ENCODE measurements around the gene ZNF264.
A peak's percentile ranks its signal among the peaks of the same experiment; 100 is the strongest.
"Not testable (repeated sequence)": the region's sequence is repeated elsewhere in the genome, so short reads cannot be mapped to it uniquely, and the experiment has no call there.

The ZNF264 gene

DNA sequence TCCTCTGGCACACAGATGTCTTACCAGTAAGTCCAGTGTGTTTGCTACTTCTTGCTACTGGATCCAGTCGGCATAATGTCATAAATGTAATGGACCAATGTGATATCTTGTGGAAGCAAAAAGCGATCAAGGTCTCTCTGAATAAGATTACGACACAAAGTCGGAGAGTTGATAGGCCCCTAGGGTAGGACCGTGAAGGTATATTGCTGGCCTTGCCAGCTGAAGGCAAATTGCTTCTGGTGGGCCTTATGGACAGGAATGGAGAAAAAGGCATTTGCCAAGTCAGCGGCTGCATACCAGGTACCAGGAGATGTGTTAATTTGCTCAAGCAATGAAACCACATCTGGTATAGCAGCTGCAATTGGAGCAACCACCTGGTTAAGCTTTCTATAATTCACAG, 6.6 kb downstream of the ZNF264 start:
- H3K4me1 ChIP-seq (ENCODE audit: control insufficient read depth in 2 of 2, insufficient read depth in 2 of 2, low read length in 2 of 2); H3K27ac ChIP-seq (ENCODE audit: low read depth in 2 of 2, low read length in 2 of 2); H3K9ac ChIP-seq (ENCODE audit: low read depth in 1 of 2, low read length in 2 of 2); H3K9me3 ChIP-seq (ENCODE audit: control insufficient read depth in 2 of 2, low read length in 2 of 2); H3K4me3 ChIP-seq (ENCODE audit: low read length in 2 of 2); H3K27me3 ChIP-seq (ENCODE audit: control insufficient read depth in 2 of 2, insufficient read depth in 2 of 2, low read length in 2 of 2): not testable (repeated sequence)
- H3K36me3 ChIP-seq (ENCODE audit: control insufficient read depth in 2 of 2, insufficient read depth in 2 of 2, low read length in 2 of 2) = peaks cover 43 to 55% of the 10 kb centered on the region in 2 donors

- peaks cover 2 to 3% of the 10 kb centered on the region in 2 donors for H3K9me3 ChIP-seq (ENCODE audit: control insufficient read depth in 2 of 2, low read length in 2 of 2)
These were observed 10.9 kb downstream of the ZNF264 start for GRCh38 chr19:57202160-57202559.

GRCh38 chr19:57210381-57210780, 19.1 kb downstream of the ZNF264 start:
- Histone ChIP-seq H3K36me3 (ENCODE audit: control insufficient read depth in 2 of 2, insufficient read depth in 2 of 2, low read length in 2 of 2) (peaks cover 47 to 50% of the 10 kb centered on the region in 2 donors), H3K9ac (ENCODE audit: low read depth in 1 of 2, low read length in 2 of 2) (no peak overlapping the region), H3K27me3 (ENCODE audit: control insufficient read depth in 2 of 2, insufficient read depth in 2 of 2, low read length in 2 of 2) (no peaks in the 10 kb centered on the region), H3K4me3 (ENCODE audit: low read length in 2 of 2) (no peak overlapping the region), H3K4me1 (ENCODE audit: control insufficient read depth in 2 of 2, insufficient read depth in 2 of 2, low read length in 2 of 2) (no peaks in the 10 kb centered on the region), H3K9me3 (ENCODE audit: control insufficient read depth in 2 of 2, low read length in 2 of 2) (peaks cover 15 to 24% of the 10 kb centered on the region in 2 donors), H3K27ac (ENCODE audit: low read depth in 2 of 2, low read length in 2 of 2) (no peak overlapping the region)

More at GRCh38 chr19:57202160-57202559, 10.9 kb downstream of the ZNF264 start:
- Histone ChIP-seq H3K4me1 (ENCODE audit: control insufficient read depth in 2 of 2, insufficient read depth in 2 of 2, low read length in 2 of 2) (no peaks in the 10 kb centered on the region), H3K27ac (ENCODE audit: low read depth in 2 of 2, low read length in 2 of 2) (no peak overlapping the region), H3K9ac (ENCODE audit: low read depth in 1 of 2, low read length in 2 of 2) (no peak overlapping the region), H3K4me3 (ENCODE audit: low read length in 2 of 2) (no peak overlapping the region), H3K27me3 (ENCODE audit: control insufficient read depth in 2 of 2, insufficient read depth in 2 of 2, low read length in 2 of 2) (no peaks in the 10 kb centered on the region), H3K36me3 (ENCODE audit: control insufficient read depth in 2 of 2, insufficient read depth in 2 of 2, low read length in 2 of 2) (peaks cover 29 to 35% of the 10 kb centered on the region in 2 donors)

- peaks cover 38 to 43% of the 10 kb centered on the region in 2 donors for H3K36me3 ChIP-seq (ENCODE audit: control insufficient read depth in 2 of 2, insufficient read depth in 2 of 2, low read length in 2 of 2)
- H3K4me3 ChIP-seq (ENCODE audit: low read length in 2 of 2) = no peak overlapping the region
- no peaks in the 10 kb centered on the region for H3K4me1 ChIP-seq (ENCODE audit: control insufficient read depth in 2 of 2, insufficient read depth in 2 of 2, low read length in 2 of 2)
- no peak overlapping the region for H3K27ac ChIP-seq (ENCODE audit: low read depth in 2 of 2, low read length in 2 of 2)
- no peak overlapping the region for H3K9ac ChIP-seq (ENCODE audit: low read depth in 1 of 2, low read length in 2 of 2)
- H3K27me3 ChIP-seq (ENCODE audit: control insufficient read depth in 2 of 2, insufficient read depth in 2 of 2, low read length in 2 of 2) = no peaks in the 10 kb centered on the region
- peaks cover 15 to 24% of the 10 kb centered on the region in 2 donors for H3K9me3 ChIP-seq (ENCODE audit: control insufficient read depth in 2 of 2, low read length in 2 of 2)
These were observed 20.8 kb downstream of the ZNF264 start for GRCh38 chr19:57212109-57212508.

DNA sequence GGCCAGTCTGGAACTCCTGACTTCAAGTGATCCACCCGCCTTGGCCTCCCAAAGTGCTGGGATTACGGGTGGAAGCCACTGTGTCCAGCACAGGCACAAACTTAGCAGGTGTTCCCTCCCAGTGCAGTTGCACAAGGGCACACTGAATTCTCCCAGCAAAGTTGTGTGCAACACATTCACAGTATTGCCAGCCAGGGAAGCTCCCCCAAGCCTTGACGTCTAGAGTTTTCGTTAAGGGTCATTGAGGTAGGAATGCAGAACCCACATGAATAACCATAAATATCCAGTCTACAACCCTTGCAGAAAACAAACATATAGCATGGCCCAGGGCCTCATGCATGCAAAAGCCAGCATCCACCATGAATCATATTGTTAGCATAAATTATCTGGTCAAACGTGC, 36.2 kb downstream of the ZNF264 start:
- Histone ChIP-seq H3K4me3 (ENCODE audit: low read length in 2 of 2) (no peak overlapping the region), H3K9ac (ENCODE audit: low read depth in 1 of 2, low read length in 2 of 2) (no peak overlapping the region), H3K9me3 (ENCODE audit: control insufficient read depth in 2 of 2, low read length in 2 of 2) (no peaks in the 10 kb centered on the region), H3K27me3 (ENCODE audit: control insufficient read depth in 2 of 2, insufficient read depth in 2 of 2, low read length in 2 of 2) (no peaks in the 10 kb centered on the region), H3K4me1 (ENCODE audit: control insufficient read depth in 2 of 2, insufficient read depth in 2 of 2, low read length in 2 of 2) (no peaks in the 10 kb centered on the region), H3K36me3 (ENCODE audit: control insufficient read depth in 2 of 2, insufficient read depth in 2 of 2, low read length in 2 of 2) (no peaks in the 10 kb centered on the region), H3K27ac (ENCODE audit: low read depth in 2 of 2, low read length in 2 of 2) (no peak overlapping the region)

- Histone ChIP-seq H3K27ac (ENCODE audit: low read depth in 2 of 2, low read length in 2 of 2) (no peak overlapping the region), H3K36me3 (ENCODE audit: control insufficient read depth in 2 of 2, insufficient read depth in 2 of 2, low read length in 2 of 2) (no peaks in the 10 kb centered on the region), H3K9me3 (ENCODE audit: control insufficient read depth in 2 of 2, low read length in 2 of 2) (no peaks in the 10 kb centered on the region), H3K4me3 (ENCODE audit: low read length in 2 of 2) (no peak overlapping the region), H3K4me1 (ENCODE audit: control insufficient read depth in 2 of 2, insufficient read depth in 2 of 2, low read length in 2 of 2) (no peaks in the 10 kb centered on the region), H3K9ac (ENCODE audit: low read depth in 1 of 2, low read length in 2 of 2) (no peak overlapping the region), H3K27me3 (ENCODE audit: control insufficient read depth in 2 of 2, insufficient read depth in 2 of 2, low read length in 2 of 2) (no peaks in the 10 kb centered on the region)
These were observed 40.4 kb downstream of the ZNF264 start for GRCh38 chr19:57231686-57232085.

GRCh38 chr19:57233207-57233606, 41.9 kb downstream of the ZNF264 start:
- Histone ChIP-seq H3K4me3 (ENCODE audit: low read length in 2 of 2) (no peak overlapping the region), H3K4me1 (ENCODE audit: control insufficient read depth in 2 of 2, insufficient read depth in 2 of 2, low read length in 2 of 2) (no peaks in the 10 kb centered on the region), H3K27ac (ENCODE audit: low read depth in 2 of 2, low read length in 2 of 2) (no peak overlapping the region), H3K36me3 (ENCODE audit: control insufficient read depth in 2 of 2, insufficient read depth in 2 of 2, low read length in 2 of 2) (no peaks in the 10 kb centered on the region), H3K9ac (ENCODE audit: low read depth in 1 of 2, low read length in 2 of 2) (no peak overlapping the region), H3K27me3 (ENCODE audit: control insufficient read depth in 2 of 2, insufficient read depth in 2 of 2, low read length in 2 of 2) (no peaks in the 10 kb centered on the region), H3K9me3 (ENCODE audit: control insufficient read depth in 2 of 2, low read length in 2 of 2) (no peaks in the 10 kb centered on the region)

DNA sequence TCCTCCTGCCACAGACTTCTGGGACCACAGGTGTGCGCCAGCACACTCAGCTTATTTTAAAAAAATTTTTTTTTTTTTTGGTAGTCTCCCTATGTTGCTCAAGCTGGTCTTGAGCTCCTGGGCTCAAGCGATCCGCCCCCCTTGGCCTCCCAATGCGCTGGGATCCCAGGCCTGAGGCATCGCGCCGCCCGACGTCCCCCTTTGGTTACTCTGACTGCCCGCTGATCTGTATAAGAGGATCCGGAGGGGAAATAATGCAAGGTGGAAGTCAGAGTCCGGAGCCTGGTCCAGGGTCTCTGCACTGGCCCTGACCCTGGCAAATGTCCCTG, 48.6 kb downstream of the ZNF264 start:
- H3K27me3 ChIP-seq (ENCODE audit: control insufficient read depth in 2 of 2, insufficient read depth in 2 of 2, low read length in 2 of 2) = no peaks in the 10 kb centered on the region
- H3K9ac ChIP-seq (ENCODE audit: low read depth in 1 of 2, low read length in 2 of 2) = peak overlapping the region; percentile 91 to 95
- peak overlapping the region; percentile 96 for H3K27ac ChIP-seq (ENCODE audit: low read depth in 2 of 2, low read length in 2 of 2)
- H3K4me3 ChIP-seq (ENCODE audit: low read length in 2 of 2) = peak overlapping the region; percentile 87 to 97
- H3K36me3 ChIP-seq (ENCODE audit: control insufficient read depth in 2 of 2, insufficient read depth in 2 of 2, low read length in 2 of 2) = peaks cover 5 to 9% of the 10 kb centered on the region in 2 donors
- peaks cover 13 to 18% of the 10 kb centered on the region in 2 donors for H3K4me1 ChIP-seq (ENCODE audit: control insufficient read depth in 2 of 2, insufficient read depth in 2 of 2, low read length in 2 of 2)
- no peaks in the 10 kb centered on the region for H3K9me3 ChIP-seq (ENCODE audit: control insufficient read depth in 2 of 2, low read length in 2 of 2)

DNA sequence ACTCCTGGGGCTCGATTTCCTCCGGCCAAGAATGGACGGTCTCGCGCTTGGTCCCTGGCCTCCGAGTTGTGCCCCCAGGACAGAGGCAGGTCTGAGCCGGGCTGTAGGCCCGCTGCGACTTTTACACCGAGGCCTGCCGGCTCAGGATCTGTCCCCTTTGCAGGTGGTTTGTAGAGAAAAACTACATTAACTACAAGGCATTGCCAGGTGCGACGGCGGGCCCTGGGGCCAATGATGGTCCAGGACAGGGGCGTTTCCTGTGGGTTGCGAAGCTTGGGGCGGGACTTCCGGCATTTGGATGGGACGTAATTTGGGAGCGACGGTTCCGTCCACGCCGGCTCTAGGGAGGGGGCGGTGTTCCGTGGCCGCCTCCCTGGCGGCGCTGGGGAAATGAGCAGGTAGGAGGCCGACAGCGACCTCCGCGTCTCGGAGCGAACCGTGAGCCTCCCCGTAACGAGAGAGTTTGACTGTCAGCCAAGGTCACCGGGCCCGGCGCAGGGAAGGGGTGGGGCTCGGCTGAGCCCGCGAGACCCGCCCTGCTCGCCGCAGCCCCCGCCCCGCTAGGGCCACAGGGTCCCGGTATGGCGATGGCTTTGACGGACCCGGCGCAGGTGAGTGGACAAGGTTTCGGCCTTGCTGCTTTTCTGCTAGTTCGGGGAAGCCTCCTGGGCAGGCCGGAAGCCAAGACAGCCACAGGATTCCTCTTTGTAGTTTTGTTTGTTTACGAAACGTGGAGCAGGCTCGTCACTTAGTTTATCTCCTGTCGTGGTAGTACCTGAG, 49.2 kb downstream of the ZNF264 start, which contains the start of gene ZNF805:
ZNF805 (plus strand) TSS at position 322 of the 780 bp plus-strand sequence; CDS start at position 582, 260 bp downstream.
- Histone ChIP-seq H3K27me3 (ENCODE audit: control insufficient read depth in 2 of 2, insufficient read depth in 2 of 2, low read length in 2 of 2) (no peaks in the 10 kb centered on the region), H3K36me3 (ENCODE audit: control insufficient read depth in 2 of 2, insufficient read depth in 2 of 2, low read length in 2 of 2) (peaks cover 9 to 12% of the 10 kb centered on the region in 2 donors), H3K27ac (ENCODE audit: low read depth in 2 of 2, low read length in 2 of 2) (peak within 1 kb of the TSS; percentile 96), H3K4me3 (ENCODE audit: low read length in 2 of 2) (peak within 1 kb of the TSS; percentile 87 to 97), H3K9ac (ENCODE audit: low read depth in 1 of 2, low read length in 2 of 2) (peak within 1 kb of the TSS; percentile 91 to 95), H3K9me3 (ENCODE audit: control insufficient read depth in 2 of 2, low read length in 2 of 2) (no peaks in the 10 kb centered on the region), H3K4me1 (ENCODE audit: control insufficient read depth in 2 of 2, insufficient read depth in 2 of 2, low read length in 2 of 2) (peaks cover 13 to 18% of the 10 kb centered on the region in 2 donors)

- H3K36me3 ChIP-seq (ENCODE audit: control insufficient read depth in 2 of 2, insufficient read depth in 2 of 2, low read length in 2 of 2) = peaks cover 14 to 18% of the 10 kb centered on the region in 2 donors
- H3K9ac ChIP-seq (ENCODE audit: low read depth in 1 of 2, low read length in 2 of 2) = peak overlapping the region; percentile 91 to 95
- no peaks in the 10 kb centered on the region for H3K27me3 ChIP-seq (ENCODE audit: control insufficient read depth in 2 of 2, insufficient read depth in 2 of 2, low read length in 2 of 2)
- H3K4me3 ChIP-seq (ENCODE audit: low read length in 2 of 2) = peak overlapping the region; percentile 87 to 97
- peaks cover 13 to 18% of the 10 kb centered on the region in 2 donors for H3K4me1 ChIP-seq (ENCODE audit: control insufficient read depth in 2 of 2, insufficient read depth in 2 of 2, low read length in 2 of 2)
- peak overlapping the region; percentile 96 for H3K27ac ChIP-seq (ENCODE audit: low read depth in 2 of 2, low read length in 2 of 2)
- no peaks in the 10 kb centered on the region for H3K9me3 ChIP-seq (ENCODE audit: control insufficient read depth in 2 of 2, low read length in 2 of 2)
These were observed 49.9 kb downstream of the ZNF264 start for GRCh38 chr19:57241176-57241575.
